SH-SY5Y (cell line): Measurements from ENCODE around the gene DTNBP1.

Source experiments
- GATA2 ChIP-seq: IDR thresholded peaks from 2 replicates; pipeline ENCODE4 v1.6.1; 2011; ENCODE audit warnings: mild to moderate bottlenecking, low read depth, low read length
- GATA3 ChIP-seq: IDR thresholded peaks from 2 replicates; pipeline ENCODE4 v1.6.1; 2011; ENCODE audit warnings: low read depth, mild to moderate bottlenecking, low read length, moderate library complexity

DTNBP1 gene

GRCh38 chr6:15653581-15653980 is 9.2 kb downstream of the DTNBP1 start:
- TF ChIP-seq GATA3 (no peak), GATA2 (no peak)

GRCh38 chr6:15644904-15645303 is 17.9 kb downstream of the DTNBP1 start:
- TF ChIP-seq GATA3 (no peak), GATA2 (no peak)

GRCh38 chr6:15643542-15643941 is 19.3 kb downstream of the DTNBP1 start:
- TF ChIP-seq GATA3 (no peak), GATA2 (no peak)

- TF ChIP-seq GATA2 (no peak), GATA3 (no peak)
These were observed 20.6 kb downstream of the DTNBP1 start for GRCh38 chr6:15642276-15642675.

GRCh38 chr6:15638373-15638772 is 24.5 kb downstream of the DTNBP1 start:
- no peak for TF ChIP-seq GATA3
- TF ChIP-seq GATA2, result no peak

GRCh38 chr6:15631432-15631831 is 31.4 kb downstream of the DTNBP1 start:
- TF ChIP-seq GATA3 (no peak), GATA2 (peak; percentile 55; the same call in 1 of the 2 replicates)

DNA sequence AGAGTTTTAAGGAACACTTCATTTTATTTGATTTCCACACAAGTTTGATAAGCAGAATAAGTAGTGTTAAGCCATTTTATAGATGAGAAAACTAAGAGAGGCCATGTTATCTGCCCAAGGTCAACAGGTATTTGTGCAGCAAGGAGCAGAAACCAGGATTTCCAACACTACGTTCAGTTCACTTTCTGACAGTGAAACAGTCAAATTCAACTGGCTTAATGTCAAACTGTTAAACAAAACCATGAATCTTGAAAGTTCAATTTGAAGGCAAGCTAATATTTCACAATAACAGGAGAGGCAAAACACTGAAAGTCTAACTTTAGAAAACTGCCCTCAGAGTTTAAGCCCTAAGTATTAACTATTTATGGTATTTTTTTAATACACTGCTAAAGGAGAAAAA is 32.6 kb downstream of the DTNBP1 start:
- TF ChIP-seq GATA3 (no peak), GATA2 (no peak)

GRCh38 chr6:15629487-15629886 is 33.3 kb downstream of the DTNBP1 start:
- TF ChIP-seq GATA2 (no peak), GATA3 (no peak)

DNA sequence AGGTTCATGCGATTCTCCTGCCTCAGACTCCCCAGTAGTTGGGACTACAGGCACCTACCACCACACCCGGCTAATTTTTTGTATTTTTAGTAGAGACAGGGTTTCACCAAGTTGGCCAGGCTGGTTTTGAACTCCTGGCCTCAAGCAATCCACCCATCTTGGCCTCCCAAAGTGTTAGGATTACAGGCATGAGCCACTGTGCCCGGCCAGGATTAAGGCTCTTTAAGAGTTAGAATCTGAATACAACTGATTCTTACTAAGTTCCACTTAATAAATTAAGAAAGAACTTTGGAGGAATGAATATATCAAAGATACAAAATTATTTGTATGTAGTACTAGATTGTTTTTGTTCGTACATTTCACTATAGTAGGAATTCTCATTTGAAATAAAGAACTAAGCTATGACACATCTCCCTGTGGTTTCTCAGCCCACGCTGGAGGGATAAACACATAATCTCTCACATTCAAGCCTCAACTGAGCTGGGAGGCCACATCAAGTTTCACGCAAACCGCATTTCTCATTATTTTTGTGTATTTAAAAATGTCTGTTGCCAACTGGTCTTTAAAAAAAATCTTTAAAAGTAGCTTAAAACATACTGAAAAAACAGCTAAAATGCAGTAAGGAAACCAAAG is 34.2 kb downstream of the DTNBP1 start:
- TF ChIP-seq GATA2 (no peak), GATA3 (no peak)

GRCh38 chr6:15627821-15628220 is 35.0 kb downstream of the DTNBP1 start:
- TF ChIP-seq GATA3, result no peak
- no peak for TF ChIP-seq GATA2

- TF ChIP-seq GATA2 (no peak), GATA3 (no peak)
These were observed 35.8 kb downstream of the DTNBP1 start for GRCh38 chr6:15626878-15627674.

DNA sequence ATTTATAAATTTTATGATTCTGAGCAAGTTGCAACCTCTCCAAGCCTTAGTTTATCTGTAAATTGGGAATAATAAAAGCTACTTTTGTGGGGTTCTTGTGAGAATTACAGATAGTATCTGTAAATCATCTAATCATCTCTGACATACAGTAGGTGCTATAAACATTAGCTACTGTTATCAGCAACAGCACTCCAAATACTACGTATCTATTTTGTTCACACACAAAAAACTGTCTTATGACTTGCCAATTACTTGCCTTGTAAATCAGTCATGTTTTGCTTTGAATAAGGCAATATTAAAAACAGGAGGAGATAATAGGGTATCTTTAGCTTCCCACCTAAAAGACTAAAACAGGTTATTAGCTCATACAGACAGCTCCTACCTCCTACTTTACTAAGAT is 36.7 kb downstream of the DTNBP1 start:
- TF ChIP-seq GATA2 (no peak), GATA3 (no peak)

DNA sequence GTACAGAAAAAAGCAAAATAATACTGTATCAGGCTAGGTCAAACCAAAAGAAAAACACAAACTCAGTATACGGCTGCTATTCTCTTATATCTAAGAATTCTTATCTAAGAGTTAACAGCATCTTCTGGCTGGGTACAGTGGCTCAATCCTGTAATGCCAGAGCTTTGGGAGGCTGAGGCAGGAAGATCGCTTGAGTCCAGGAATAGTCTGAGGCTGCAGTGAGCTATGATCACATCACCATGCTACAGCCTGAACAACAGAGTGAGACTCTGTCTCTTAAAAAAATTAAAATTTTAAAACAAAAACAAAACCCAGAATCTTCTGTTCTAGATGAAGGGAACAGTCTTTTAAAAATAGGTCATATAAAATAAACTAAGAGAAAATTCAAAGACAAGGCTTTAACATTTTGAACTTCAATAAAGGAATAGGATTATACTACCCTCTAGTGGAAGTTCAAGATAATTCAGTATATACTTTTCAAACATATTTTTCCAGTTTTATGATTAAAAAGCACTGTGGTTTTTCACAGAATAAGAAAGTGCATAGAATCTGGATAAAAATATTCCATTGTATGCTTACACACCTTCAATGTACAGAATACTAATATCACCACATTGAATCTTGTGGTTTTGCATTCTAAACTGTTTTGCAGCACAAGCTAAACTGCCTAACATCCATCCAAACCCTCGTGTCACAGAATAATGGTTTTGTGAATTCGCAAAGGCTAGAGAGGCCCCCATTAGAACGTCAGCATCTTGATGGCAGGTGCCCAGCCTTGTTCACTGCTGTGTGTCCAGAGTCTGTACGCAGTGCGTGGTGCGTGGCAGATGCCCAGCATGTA is 39.3 kb downstream of the DTNBP1 start:
- TF ChIP-seq GATA3 (no peak), GATA2 (no peak)

- TF ChIP-seq GATA3 (peak; percentile 51), GATA2 (no peak)
These were observed 40.6 kb downstream of the DTNBP1 start for GRCh38 chr6:15622045-15622740.
